Measurements from ENCODE around the gene MIPEP.

The MIPEP gene

DNA sequence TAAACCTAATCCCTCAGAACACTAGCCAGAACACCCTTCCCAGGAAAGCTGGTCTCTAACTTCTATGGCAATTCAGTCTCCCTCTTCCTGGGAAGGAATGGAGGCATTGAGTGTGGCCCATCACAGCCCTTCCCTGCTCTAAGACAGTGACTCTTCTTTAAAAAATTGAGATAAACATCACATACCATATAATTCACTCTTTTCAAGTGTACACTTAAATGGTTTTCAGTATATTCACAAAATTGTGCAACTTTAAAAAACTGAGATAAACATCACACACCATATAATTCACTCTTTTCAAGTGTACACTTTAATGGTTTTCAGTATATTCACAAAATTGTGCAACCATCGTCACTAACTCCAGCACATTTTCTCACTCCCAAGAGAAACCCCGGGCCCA lies 116.5 kb downstream of the MIPEP start:
- Histone ChIP-seq H3K27me3 (ENCODE audit: insufficient read depth, low read length, poor library complexity) (no peaks in the 10 kb centered on the region), H3K36me3 (ENCODE audit: control insufficient read depth, insufficient read depth, low read length) (no peaks in the 10 kb centered on the region), H3K9ac (ENCODE audit: low read length) (no peak overlapping the region), H3K18ac (ENCODE audit: low read length) (no peak overlapping the region), H3K4me3 (ENCODE audit: low read length) (no peak overlapping the region), H3K23ac (ENCODE audit: low read length) (no peak overlapping the region), H2BK5ac (ENCODE audit: low read length) (no peak overlapping the region), H3K56ac (ENCODE audit: low read length) (no peak overlapping the region), H3K27ac (ENCODE audit: low read depth, low read length) (no peak overlapping the region), H3K79me2 (ENCODE audit: control insufficient read depth, insufficient read depth, low read length) (no peaks in the 10 kb centered on the region), H3K4me2 (ENCODE audit: low read length) (no peak overlapping the region), H2BK15ac (replicated peaks; ENCODE audit: low read depth) (no peak overlapping the region), H4K8ac (ENCODE audit: low read depth, low read length) (no peak overlapping the region), H3K4ac (ENCODE audit: low read depth, low read length) (no peak overlapping the region), H2BK120ac (ENCODE audit: low read depth, low read length) (no peak overlapping the region), H3K79me1 (ENCODE audit: low read length) (no peaks in the 10 kb centered on the region), H4K5ac (ENCODE audit: low read length) (no peak overlapping the region), H3K4me1 (ENCODE audit: control insufficient read depth, low read depth, low read length) (no peaks in the 10 kb centered on the region), H2AK5ac (ENCODE audit: low read length) (no peak overlapping the region)
- no peak for DNase-seq
- no CpG with 5 or more reads among the region's 2 CpGs for WGBS (ENCODE audit: extremely low coverage, insufficient coverage, low lambda C conversion rate)

GRCh38 chr13:23771956-23772355 lies 117.2 kb downstream of the MIPEP start:
- Histone ChIP-seq H3K56ac (ENCODE audit: low read length) (no peak overlapping the region), H3K23ac (ENCODE audit: low read length) (no peak overlapping the region), H3K36me3 (ENCODE audit: control insufficient read depth, insufficient read depth, low read length) (no peaks in the 10 kb centered on the region), H3K4me1 (ENCODE audit: control insufficient read depth, low read depth, low read length) (no peaks in the 10 kb centered on the region), H3K4me2 (ENCODE audit: low read length) (no peak overlapping the region), H3K27me3 (ENCODE audit: insufficient read depth, low read length, poor library complexity) (no peaks in the 10 kb centered on the region), H3K4me3 (ENCODE audit: low read length) (no peak overlapping the region), H4K5ac (ENCODE audit: low read length) (no peak overlapping the region), H2BK5ac (ENCODE audit: low read length) (no peak overlapping the region), H2BK120ac (ENCODE audit: low read depth, low read length) (no peak overlapping the region), H3K9ac (ENCODE audit: low read length) (no peak overlapping the region), H2AK5ac (ENCODE audit: low read length) (no peak overlapping the region), H4K8ac (ENCODE audit: low read depth, low read length) (no peak overlapping the region), H3K4ac (ENCODE audit: low read depth, low read length) (no peak overlapping the region), H3K79me2 (ENCODE audit: control insufficient read depth, insufficient read depth, low read length) (no peaks in the 10 kb centered on the region), H3K27ac (ENCODE audit: low read depth, low read length) (no peak overlapping the region), H3K79me1 (ENCODE audit: low read length) (no peaks in the 10 kb centered on the region), H3K18ac (ENCODE audit: low read length) (no peak overlapping the region), H2BK15ac (replicated peaks; ENCODE audit: low read depth) (no peak overlapping the region)
- no peak for DNase-seq
- WGBS (ENCODE audit: extremely low coverage, insufficient coverage, low lambda C conversion rate): no CpG with 5 or more reads among the region's 4 CpGs

GRCh38 chr13:23771552-23771951 lies 117.6 kb downstream of the MIPEP start:
- no peak overlapping the region for H2BK5ac ChIP-seq (ENCODE audit: low read length)
- H3K4me3 ChIP-seq (ENCODE audit: low read length): no peak overlapping the region
- H4K5ac ChIP-seq (ENCODE audit: low read length): no peak overlapping the region
- no peak overlapping the region for H3K4ac ChIP-seq (ENCODE audit: low read depth, low read length)
- H3K56ac ChIP-seq (ENCODE audit: low read length): no peak overlapping the region
- no peak for DNase-seq
- no peaks in the 10 kb centered on the region for H3K27me3 ChIP-seq (ENCODE audit: insufficient read depth, low read length, poor library complexity)
- no peaks in the 10 kb centered on the region for H3K36me3 ChIP-seq (ENCODE audit: control insufficient read depth, insufficient read depth, low read length)
- no peak overlapping the region for H3K27ac ChIP-seq (ENCODE audit: low read depth, low read length)
- no peaks in the 10 kb centered on the region for H3K4me1 ChIP-seq (ENCODE audit: control insufficient read depth, low read depth, low read length)
- no peak overlapping the region for H3K23ac ChIP-seq (ENCODE audit: low read length)
- H2AK5ac ChIP-seq (ENCODE audit: low read length): no peak overlapping the region
- no peak overlapping the region for H3K18ac ChIP-seq (ENCODE audit: low read length)
- no peak overlapping the region for H2BK15ac ChIP-seq (replicated peaks; ENCODE audit: low read depth)
- whole genome bisulfite sequencing (ENCODE audit: extremely low coverage, insufficient coverage, low lambda C conversion rate): no CpG with 5 or more reads among the region's 2 CpGs
- H2BK120ac ChIP-seq (ENCODE audit: low read depth, low read length): no peak overlapping the region
- H3K79me1 ChIP-seq (ENCODE audit: low read length): no peaks in the 10 kb centered on the region
- no peaks in the 10 kb centered on the region for H3K79me2 ChIP-seq (ENCODE audit: control insufficient read depth, insufficient read depth, low read length)
- no peak overlapping the region for H3K4me2 ChIP-seq (ENCODE audit: low read length)
- H3K9ac ChIP-seq (ENCODE audit: low read length): no peak overlapping the region
- no peak overlapping the region for H4K8ac ChIP-seq (ENCODE audit: low read depth, low read length)

DNA sequence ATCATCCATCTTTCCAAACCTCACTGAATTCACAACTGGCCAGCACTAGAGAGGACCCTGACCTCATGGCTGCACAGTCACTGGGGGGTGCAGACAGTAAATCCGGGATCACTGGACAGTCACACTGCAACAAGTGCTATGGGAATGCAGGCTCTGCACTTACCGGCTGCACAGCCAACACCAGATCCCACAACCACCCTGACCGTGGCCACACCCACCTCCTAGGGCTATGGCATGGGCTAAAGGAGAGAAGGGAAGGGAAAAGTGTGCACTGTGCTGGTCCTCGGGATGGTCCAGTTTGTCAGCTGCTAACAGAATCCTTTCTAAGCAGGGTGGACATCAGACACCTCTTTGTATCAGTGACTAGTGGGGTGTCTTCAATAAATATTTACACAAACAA lies 118.2 kb downstream of the MIPEP start:
- Histone ChIP-seq H4K8ac (ENCODE audit: low read depth, low read length) (no peak overlapping the region), H3K79me2 (ENCODE audit: control insufficient read depth, insufficient read depth, low read length) (no peaks in the 10 kb centered on the region), H3K56ac (ENCODE audit: low read length) (no peak overlapping the region), H3K23ac (ENCODE audit: low read length) (no peak overlapping the region), H3K36me3 (ENCODE audit: control insufficient read depth, insufficient read depth, low read length) (no peaks in the 10 kb centered on the region), H2BK120ac (ENCODE audit: low read depth, low read length) (no peak overlapping the region), H3K4me1 (ENCODE audit: control insufficient read depth, low read depth, low read length) (no peaks in the 10 kb centered on the region), H3K9ac (ENCODE audit: low read length) (no peak overlapping the region), H3K4me2 (ENCODE audit: low read length) (no peak overlapping the region), H3K27ac (ENCODE audit: low read depth, low read length) (no peak overlapping the region), H3K27me3 (ENCODE audit: insufficient read depth, low read length, poor library complexity) (no peaks in the 10 kb centered on the region), H3K79me1 (ENCODE audit: low read length) (no peaks in the 10 kb centered on the region), H2BK15ac (replicated peaks; ENCODE audit: low read depth) (no peak overlapping the region), H2BK5ac (ENCODE audit: low read length) (no peak overlapping the region), H3K4ac (ENCODE audit: low read depth, low read length) (no peak overlapping the region), H3K4me3 (ENCODE audit: low read length) (no peak overlapping the region), H4K5ac (ENCODE audit: low read length) (no peak overlapping the region), H2AK5ac (ENCODE audit: low read length) (no peak overlapping the region), H3K18ac (ENCODE audit: low read length) (no peak overlapping the region)
- no peak for DNase-seq
- WGBS (ENCODE audit: extremely low coverage, insufficient coverage, low lambda C conversion rate): no CpG with 5 or more reads among the region's 4 CpGs

- no peak overlapping the region for H3K4me3 ChIP-seq (ENCODE audit: low read length)
- H3K4ac ChIP-seq (ENCODE audit: low read depth, low read length): no peak overlapping the region
- H3K4me1 ChIP-seq (ENCODE audit: control insufficient read depth, low read depth, low read length): no peaks in the 10 kb centered on the region
- no peak overlapping the region for H3K56ac ChIP-seq (ENCODE audit: low read length)
- H3K27me3 ChIP-seq (ENCODE audit: insufficient read depth, low read length, poor library complexity): no peaks in the 10 kb centered on the region
- H3K18ac ChIP-seq (ENCODE audit: low read length): no peak overlapping the region
- H3K23ac ChIP-seq (ENCODE audit: low read length): no peak overlapping the region
- no peak overlapping the region for H4K8ac ChIP-seq (ENCODE audit: low read depth, low read length)
- peak; percentile 48 for DNase-seq
- H3K79me2 ChIP-seq (ENCODE audit: control insufficient read depth, insufficient read depth, low read length): no peaks in the 10 kb centered on the region
- no peak overlapping the region for H2BK15ac ChIP-seq (replicated peaks; ENCODE audit: low read depth)
- no peak overlapping the region for H2AK5ac ChIP-seq (ENCODE audit: low read length)
- no peak overlapping the region for H2BK120ac ChIP-seq (ENCODE audit: low read depth, low read length)
- H3K27ac ChIP-seq (ENCODE audit: low read depth, low read length): no peak overlapping the region
- H3K36me3 ChIP-seq (ENCODE audit: control insufficient read depth, insufficient read depth, low read length): no peaks in the 10 kb centered on the region
- H4K5ac ChIP-seq (ENCODE audit: low read length): no peak overlapping the region
- no peak overlapping the region for H2BK5ac ChIP-seq (ENCODE audit: low read length)
- H3K4me2 ChIP-seq (ENCODE audit: low read length): no peak overlapping the region
- H3K79me1 ChIP-seq (ENCODE audit: low read length): no peaks in the 10 kb centered on the region
- WGBS (ENCODE audit: extremely low coverage, insufficient coverage, low lambda C conversion rate): no CpG with 5 or more reads among the region's 4 CpGs
- H3K9ac ChIP-seq (ENCODE audit: low read length): no peak overlapping the region
These were observed 118.8 kb downstream of the MIPEP start for GRCh38 chr13:23770428-23770827.

DNA sequence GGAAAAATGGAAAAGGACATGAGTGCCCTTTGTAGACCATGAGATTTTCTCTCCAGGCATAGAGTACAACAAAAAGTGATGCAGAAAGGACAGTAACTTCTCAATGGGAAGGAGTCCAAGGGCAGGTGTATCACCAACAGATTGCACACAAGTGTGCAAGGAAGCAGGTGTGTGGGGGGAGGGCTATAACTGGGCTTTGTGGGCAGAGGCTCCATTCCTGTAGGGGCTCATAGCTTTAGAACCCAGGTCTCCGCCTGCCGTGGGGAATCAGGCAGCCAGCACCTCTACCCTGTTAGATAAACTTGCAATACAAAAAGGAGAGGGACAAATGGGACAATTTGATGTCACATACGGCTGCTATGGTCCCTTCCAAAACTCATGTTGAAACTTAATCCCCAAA lies 119.8 kb downstream of the MIPEP start:
- Histone ChIP-seq H3K79me1 (ENCODE audit: low read length) (no peaks in the 10 kb centered on the region), H3K9ac (ENCODE audit: low read length) (no peak overlapping the region), H2AK5ac (ENCODE audit: low read length) (no peak overlapping the region), H3K18ac (ENCODE audit: low read length) (no peak overlapping the region), H3K4ac (ENCODE audit: low read depth, low read length) (no peak overlapping the region), H3K27me3 (ENCODE audit: insufficient read depth, low read length, poor library complexity) (no peaks in the 10 kb centered on the region), H2BK5ac (ENCODE audit: low read length) (no peak overlapping the region), H2BK15ac (replicated peaks; ENCODE audit: low read depth) (no peak overlapping the region), H3K4me2 (ENCODE audit: low read length) (no peak overlapping the region), H2BK120ac (ENCODE audit: low read depth, low read length) (no peak overlapping the region), H3K56ac (ENCODE audit: low read length) (no peak overlapping the region), H4K5ac (ENCODE audit: low read length) (no peak overlapping the region), H4K8ac (ENCODE audit: low read depth, low read length) (no peak overlapping the region), H3K27ac (ENCODE audit: low read depth, low read length) (no peak overlapping the region), H3K36me3 (ENCODE audit: control insufficient read depth, insufficient read depth, low read length) (no peaks in the 10 kb centered on the region), H3K23ac (ENCODE audit: low read length) (no peak overlapping the region), H3K79me2 (ENCODE audit: control insufficient read depth, insufficient read depth, low read length) (no peaks in the 10 kb centered on the region), H3K4me1 (ENCODE audit: control insufficient read depth, low read depth, low read length) (no peaks in the 10 kb centered on the region), H3K4me3 (ENCODE audit: low read length) (no peak overlapping the region)
- WGBS (ENCODE audit: extremely low coverage, insufficient coverage, low lambda C conversion rate): no CpG with 5 or more reads among the region's 3 CpGs
- no peak for DNase-seq
